Skeletal muscle satellite cell (primary cell): ENCODE data around the gene USP6.
"Not testable (repeated sequence)": the region's sequence is repeated elsewhere in the genome, so short reads cannot be mapped to it uniquely, and the experiment has no call there.

ENCODE experiments used
- H3K27me3 ChIP-seq: 2 replicates; pipeline ENCODE4 v1.7.0; 2013; ENCODE audit warnings: low read length; ENCODE audit not compliant: control insufficient read depth, insufficient read depth
- H3K36me3 ChIP-seq: 2 replicates; pipeline ENCODE4 v1.7.0; 2013; ENCODE audit warnings: mild to moderate bottlenecking, control low read depth, low read length; ENCODE audit not compliant: insufficient read depth
- H3K4me1 ChIP-seq: 2 replicates; pipeline ENCODE4 v1.7.0; 2013; ENCODE audit warnings: low read length; ENCODE audit not compliant: control insufficient read depth, insufficient read depth
- H3K4me2 ChIP-seq: 2 replicates; pipeline ENCODE4 v1.7.0; 2013; ENCODE audit warnings: mild to moderate bottlenecking, low read length
- H3K4me3 ChIP-seq: 2 replicates; pipeline ENCODE4 v1.7.0; 2013; ENCODE audit warnings: low read length
- H3K9ac ChIP-seq: 2 replicates; pipeline ENCODE4 v1.7.0; 2013; ENCODE audit warnings: mild to moderate bottlenecking, low read depth, low read length, moderate library complexity
- H3K9me3 ChIP-seq: replicated peaks from 2 replicates; pipeline ENCODE4 v1.7.0; 2013; ENCODE audit warnings: mild to moderate bottlenecking, control low read depth, low read length

Gene USP6

GRCh38 chr17:5138198-5138544 lies 22.3 kb downstream of the USP6 start:
- H3K9me3 ChIP-seq, H3K4me3 ChIP-seq, H3K27me3 ChIP-seq, H3K36me3 ChIP-seq, H3K4me2 ChIP-seq, H3K4me1 ChIP-seq, H3K9ac ChIP-seq: not testable (repeated sequence)

- Histone ChIP-seq H3K4me2 (no peak overlapping the region), H3K9me3 (no peaks in the 10 kb centered on the region), H3K9ac (no peak overlapping the region), H3K4me1 (no peaks in the 10 kb centered on the region), H3K4me3 (no peak overlapping the region), H3K36me3 (no peaks in the 10 kb centered on the region), H3K27me3 (no peaks in the 10 kb centered on the region)
Observed at GRCh38 chr17:5138616-5139457, 23.0 kb downstream of the USP6 start.

GRCh38 chr17:5139458-5139732 lies 23.6 kb downstream of the USP6 start:
- no peaks in the 10 kb centered on the region for H3K27me3 ChIP-seq
- H3K9ac ChIP-seq: no peak overlapping the region
- H3K4me3 ChIP-seq: no peak overlapping the region
- H3K9me3 ChIP-seq: no peaks in the 10 kb centered on the region
- H3K4me1 ChIP-seq: no peaks in the 10 kb centered on the region
- H3K36me3 ChIP-seq: no peaks in the 10 kb centered on the region
- no peak overlapping the region for H3K4me2 ChIP-seq

- not testable (repeated sequence) for H3K9me3 ChIP-seq, H3K4me1 ChIP-seq, H3K4me3 ChIP-seq, H3K36me3 ChIP-seq, H3K9ac ChIP-seq, H3K4me2 ChIP-seq
- H3K27me3 ChIP-seq: peaks cover 12% of the 10 kb centered on the region
Observed at GRCh38 chr17:5142877-5143276, 27.0 kb downstream of the USP6 start.

GRCh38 chr17:5146122-5146521 lies 30.3 kb downstream of the USP6 start:
- H3K9ac ChIP-seq, H3K9me3 ChIP-seq, H3K4me1 ChIP-seq, H3K4me2 ChIP-seq, H3K4me3 ChIP-seq, H3K36me3 ChIP-seq: not testable (repeated sequence)
- H3K27me3 ChIP-seq: peaks cover 15% of the 10 kb centered on the region

- H3K9ac ChIP-seq, H3K36me3 ChIP-seq, H3K4me1 ChIP-seq, H3K4me2 ChIP-seq, H3K9me3 ChIP-seq, H3K4me3 ChIP-seq: not testable (repeated sequence)
- H3K27me3 ChIP-seq: peaks cover 19% of the 10 kb centered on the region
Observed at GRCh38 chr17:5160702-5161101, 44.9 kb downstream of the USP6 start.

- peaks cover 19% of the 10 kb centered on the region for H3K27me3 ChIP-seq
- H3K4me2 ChIP-seq, H3K4me1 ChIP-seq, H3K9ac ChIP-seq, H3K4me3 ChIP-seq, H3K36me3 ChIP-seq, H3K9me3 ChIP-seq: not testable (repeated sequence)
Observed at GRCh38 chr17:5161793-5162192, 46.0 kb downstream of the USP6 start.

GRCh38 chr17:5164436-5164835 lies 48.6 kb downstream of the USP6 start:
- H3K4me2 ChIP-seq: no peak overlapping the region
- no peaks in the 10 kb centered on the region for H3K4me1 ChIP-seq
- H3K36me3 ChIP-seq: no peaks in the 10 kb centered on the region
- no peak overlapping the region for H3K4me3 ChIP-seq
- no peaks in the 10 kb centered on the region for H3K9me3 ChIP-seq
- no peak overlapping the region for H3K9ac ChIP-seq
- H3K27me3 ChIP-seq: peaks cover 13% of the 10 kb centered on the region

GRCh38 chr17:5165791-5166564 lies 50.1 kb downstream of the USP6 start:
- H3K4me3 ChIP-seq, H3K36me3 ChIP-seq, H3K4me1 ChIP-seq, H3K9me3 ChIP-seq, H3K9ac ChIP-seq, H3K4me2 ChIP-seq, H3K27me3 ChIP-seq: not testable (repeated sequence)

GRCh38 chr17:5175027-5175426 lies 59.2 kb downstream of the USP6 start:
- H3K4me3 ChIP-seq, H3K4me1 ChIP-seq, H3K4me2 ChIP-seq, H3K27me3 ChIP-seq, H3K9ac ChIP-seq: not testable (repeated sequence)
- Histone ChIP-seq H3K36me3 (peaks cover 11% of the 10 kb centered on the region), H3K9me3 (peaks cover 17% of the 10 kb centered on the region)

GRCh38 chr17:5179003-5179402 lies 63.2 kb downstream of the USP6 start:
- no peaks in the 10 kb centered on the region for H3K27me3 ChIP-seq
- H3K4me2 ChIP-seq: no peak overlapping the region
- H3K36me3 ChIP-seq: peaks cover 30% of the 10 kb centered on the region
- H3K4me3 ChIP-seq: no peak overlapping the region
- no peak overlapping the region for H3K9ac ChIP-seq
- no peaks in the 10 kb centered on the region for H3K4me1 ChIP-seq
- peaks cover 57% of the 10 kb centered on the region for H3K9me3 ChIP-seq
